Duodenal mucosa (tissue), 2 donors: ENCODE measurements around the gene PPP1R14D.
A peak's percentile ranks its signal among the peaks of the same experiment; 100 is the strongest.

Source experiments
- H3K27ac ChIP-seq: one replicate; pipeline ENCODE4 v1.7.0; 2013; ENCODE audit warnings: low read depth, low read length
- H3K27me3 ChIP-seq, 2 donors: one replicate each; pipeline ENCODE4 v1.7.0; 2013; ENCODE audit warnings: low read length in 2 of 2, control low read depth in 1 of 2; ENCODE audit not compliant: insufficient read depth in 2 of 2, control insufficient read depth in 1 of 2
- H3K36me3 ChIP-seq, 2 donors: one replicate each; pipeline ENCODE4 v1.7.0; 2013; ENCODE audit warnings: low read length in 2 of 2, control low read depth in 1 of 2; ENCODE audit not compliant: insufficient read depth in 2 of 2, control insufficient read depth in 1 of 2
- H3K4me1 ChIP-seq, 2 donors: one replicate each; pipeline ENCODE4 v1.7.0; 2013; ENCODE audit warnings: low read length in 2 of 2, control low read depth in 1 of 2; ENCODE audit not compliant: insufficient read depth in 2 of 2, control insufficient read depth in 1 of 2
- H3K4me3 ChIP-seq, 2 donors: one replicate each; pipeline ENCODE4 v1.7.0; 2013; ENCODE audit warnings: low read length in 2 of 2, low read depth in 1 of 2
- H3K9ac ChIP-seq, 2 donors: one replicate each; pipeline ENCODE4 v1.7.0; 2013; ENCODE audit warnings: low read length in 2 of 2, low read depth in 1 of 2
- H3K9me3 ChIP-seq, 2 donors: one replicate each; pipeline ENCODE4 v1.7.0; 2013; ENCODE audit warnings: low read length in 2 of 2, control low read depth in 1 of 2; ENCODE audit not compliant: control insufficient read depth in 1 of 2

PPP1R14D gene

GRCh38 chr15:40787344-40787841 lies 41.1 kb downstream of the PPP1R14D start:
- H3K4me3 ChIP-seq = peak overlapping the region; percentile 5 to 12
- H3K36me3 ChIP-seq = peaks cover 0 to 5% of the 10 kb centered on the region in 2 donors
- peaks cover 30 to 43% of the 10 kb centered on the region in 2 donors for H3K4me1 ChIP-seq
- H3K27ac ChIP-seq = peak overlapping the region; percentile 65
- peak overlapping the region; percentile 62 to 66 for H3K9ac ChIP-seq
- H3K27me3 ChIP-seq = no peaks in the 10 kb centered on the region
- no peaks in the 10 kb centered on the region for H3K9me3 ChIP-seq

DNA sequence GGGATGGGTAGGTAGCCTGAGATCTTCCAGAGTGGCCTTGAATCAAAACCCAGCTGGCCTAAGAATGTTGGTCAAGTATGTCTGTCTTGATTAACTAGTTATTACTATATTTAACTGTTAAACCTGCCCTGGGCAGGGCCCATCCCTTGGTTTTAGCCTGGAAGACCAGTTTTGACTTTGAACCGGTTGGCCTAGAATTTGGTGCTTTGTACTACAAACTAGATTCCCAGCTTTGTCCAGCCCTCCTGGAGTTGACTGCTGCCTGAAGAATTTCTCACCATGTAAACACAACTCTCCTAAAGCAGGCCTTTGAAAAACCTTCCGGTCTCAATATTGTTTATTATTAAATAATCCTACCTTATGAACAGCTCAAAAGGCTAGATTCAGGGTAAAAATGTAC lies 42.7 kb downstream of the PPP1R14D start:
- Histone ChIP-seq H3K4me3 (no peak overlapping the region), H3K4me1 (peaks cover 30 to 40% of the 10 kb centered on the region in 2 donors), H3K36me3 (peaks cover 0 to 3% of the 10 kb centered on the region in 2 donors), H3K9me3 (no peaks in the 10 kb centered on the region), H3K9ac (no peak overlapping the region), H3K27me3 (no peaks in the 10 kb centered on the region), H3K27ac (no peak overlapping the region)

- Histone ChIP-seq H3K9ac (no peak overlapping the region), H3K4me1 (peaks cover 30 to 40% of the 10 kb centered on the region in 2 donors), H3K9me3 (no peaks in the 10 kb centered on the region), H3K4me3 (no peak overlapping the region), H3K36me3 (no peaks in the 10 kb centered on the region), H3K27me3 (no peaks in the 10 kb centered on the region), H3K27ac (no peak overlapping the region)
Observed at GRCh38 chr15:40785164-40785563, 43.3 kb downstream of the PPP1R14D start.

DNA sequence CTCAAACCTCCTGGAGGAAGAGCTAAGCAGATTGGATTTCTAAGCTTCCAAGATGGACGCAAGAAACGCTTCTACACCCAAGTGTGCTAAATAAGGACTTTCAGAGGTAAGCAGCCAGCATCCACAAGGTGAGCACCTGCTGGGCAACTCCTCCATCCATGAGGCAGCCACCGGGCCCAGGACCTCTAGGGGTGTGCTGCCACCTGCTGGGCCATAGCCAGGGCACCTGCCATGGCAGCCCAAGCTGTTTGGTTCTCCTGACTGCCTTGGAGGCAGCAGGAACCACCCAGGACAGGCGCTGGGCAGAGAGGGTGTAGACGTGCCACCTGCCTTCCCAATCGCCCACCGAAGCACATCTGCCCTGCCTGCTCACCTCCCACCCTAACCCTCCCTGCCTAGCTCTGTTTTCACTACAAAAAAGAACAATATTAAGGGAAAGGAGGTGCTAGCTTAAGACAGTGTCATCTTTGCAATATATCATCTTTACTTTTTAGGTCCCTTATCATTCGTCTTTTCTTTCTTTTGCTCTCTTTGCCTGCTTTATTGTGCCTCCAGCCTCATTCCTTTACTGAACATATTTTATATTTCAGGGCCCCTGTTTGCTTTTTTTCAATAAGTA lies 45.8 kb downstream of the PPP1R14D start:
- peaks cover 14 to 16% of the 10 kb centered on the region in 2 donors for H3K36me3 ChIP-seq
- no peak overlapping the region for H3K27ac ChIP-seq
- H3K4me1 ChIP-seq = peaks cover 24 to 26% of the 10 kb centered on the region in 2 donors
- no peak overlapping the region for H3K9ac ChIP-seq
- H3K27me3 ChIP-seq = no peaks in the 10 kb centered on the region
- H3K9me3 ChIP-seq = no peaks in the 10 kb centered on the region
- no peak overlapping the region for H3K4me3 ChIP-seq

DNA sequence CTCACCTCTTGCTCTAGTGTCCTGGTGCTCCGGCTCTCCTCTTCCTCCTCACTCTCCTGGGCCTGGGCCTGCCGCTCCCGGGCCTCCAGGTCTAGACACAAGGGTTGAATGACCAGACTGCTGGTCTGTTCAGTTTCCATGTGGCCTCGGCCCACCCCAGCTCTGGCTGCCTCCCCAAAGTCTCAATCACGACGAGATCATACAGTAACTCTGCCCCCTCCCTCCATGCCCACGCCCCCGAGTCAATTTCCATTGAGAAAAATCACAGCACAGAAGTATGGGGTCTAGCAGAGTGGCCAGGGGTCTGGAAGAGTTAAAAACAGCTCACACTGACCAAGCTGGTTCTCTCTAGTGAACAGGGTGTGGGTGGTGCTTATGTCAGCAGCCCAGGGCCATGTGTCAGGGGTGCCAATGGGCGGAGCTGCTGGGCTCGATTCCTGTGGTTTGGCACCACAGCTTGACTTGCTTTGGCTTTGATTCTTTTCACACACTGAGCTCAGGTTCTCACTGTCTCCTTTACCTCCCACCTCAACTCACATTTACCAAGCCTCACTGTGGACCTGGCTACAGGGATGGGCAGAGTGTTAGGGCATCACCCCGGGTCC lies 51.9 kb downstream of the PPP1R14D start:
- H3K27ac ChIP-seq = no peak overlapping the region
- no peaks in the 10 kb centered on the region for H3K27me3 ChIP-seq
- H3K36me3 ChIP-seq = peaks cover 49 to 59% of the 10 kb centered on the region in 2 donors
- no peaks in the 10 kb centered on the region for H3K9me3 ChIP-seq
- H3K4me1 ChIP-seq = no peaks in the 10 kb centered on the region
- H3K4me3 ChIP-seq = no peak overlapping the region
- H3K9ac ChIP-seq = no peak overlapping the region

DNA sequence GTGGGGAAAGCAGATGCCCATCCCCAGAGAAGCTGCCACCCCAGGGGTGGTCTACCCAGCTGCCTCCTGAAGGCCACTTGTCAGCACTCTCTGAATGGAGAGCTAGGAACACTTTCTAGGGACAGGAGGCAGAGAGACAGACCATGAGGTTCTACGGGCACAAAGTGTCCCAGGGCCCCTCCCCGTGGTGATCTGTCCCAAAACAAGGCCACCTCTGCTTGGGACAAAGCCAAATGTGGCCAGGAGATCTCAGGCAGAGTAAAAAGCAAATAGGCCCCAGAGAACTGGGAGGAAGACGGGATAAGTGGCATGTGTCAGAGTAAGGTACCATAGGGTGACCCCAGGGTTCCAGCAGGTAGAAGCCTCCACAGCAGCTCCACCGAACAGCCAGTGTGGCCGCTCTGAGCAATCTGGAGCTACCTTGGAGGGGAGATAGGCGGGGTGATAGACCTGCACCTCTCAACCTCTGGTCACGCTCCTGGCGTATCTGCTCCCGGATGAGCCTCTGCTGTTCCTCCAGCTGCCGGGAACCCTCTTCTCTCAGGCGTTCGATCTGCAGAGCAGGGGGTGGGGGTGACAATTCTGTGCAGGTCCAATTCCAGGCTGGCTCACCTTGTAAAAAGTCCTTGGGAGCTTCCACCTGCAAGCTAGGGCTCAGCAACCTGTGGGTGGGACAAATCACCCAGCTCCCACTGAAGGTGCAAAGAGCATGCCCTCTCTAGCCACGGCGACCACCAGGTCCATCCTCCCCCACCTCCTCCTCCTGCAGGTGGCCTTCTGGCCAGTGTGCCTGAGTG lies 52.6 kb downstream of the PPP1R14D start:
- H3K4me3 ChIP-seq = no peak overlapping the region
- H3K36me3 ChIP-seq = peaks cover 49 to 61% of the 10 kb centered on the region in 2 donors
- no peaks in the 10 kb centered on the region for H3K27me3 ChIP-seq
- H3K9ac ChIP-seq = no peak overlapping the region
- H3K9me3 ChIP-seq = no peaks in the 10 kb centered on the region
- no peak overlapping the region for H3K27ac ChIP-seq
- peaks cover under 1 to 2% of the 10 kb centered on the region in 2 donors for H3K4me1 ChIP-seq

GRCh38 chr15:40775007-40775406 lies 53.5 kb downstream of the PPP1R14D start:
- Histone ChIP-seq H3K9me3 (no peaks in the 10 kb centered on the region), H3K4me3 (no peak overlapping the region), H3K27me3 (no peaks in the 10 kb centered on the region), H3K36me3 (peaks cover 48 to 61% of the 10 kb centered on the region in 2 donors), H3K4me1 (peaks cover 10 to 11% of the 10 kb centered on the region in 2 donors), H3K27ac (no peak overlapping the region), H3K9ac (no peak overlapping the region)

GRCh38 chr15:40773902-40774301 lies 54.6 kb downstream of the PPP1R14D start:
- Histone ChIP-seq H3K27me3 (no peaks in the 10 kb centered on the region), H3K4me1 (peaks cover 21 to 22% of the 10 kb centered on the region in 2 donors), H3K9ac (no peak overlapping the region), H3K9me3 (no peaks in the 10 kb centered on the region), H3K4me3 (no peak overlapping the region), H3K36me3 (peaks cover 40 to 51% of the 10 kb centered on the region in 2 donors), H3K27ac (no peak overlapping the region)

DNA sequence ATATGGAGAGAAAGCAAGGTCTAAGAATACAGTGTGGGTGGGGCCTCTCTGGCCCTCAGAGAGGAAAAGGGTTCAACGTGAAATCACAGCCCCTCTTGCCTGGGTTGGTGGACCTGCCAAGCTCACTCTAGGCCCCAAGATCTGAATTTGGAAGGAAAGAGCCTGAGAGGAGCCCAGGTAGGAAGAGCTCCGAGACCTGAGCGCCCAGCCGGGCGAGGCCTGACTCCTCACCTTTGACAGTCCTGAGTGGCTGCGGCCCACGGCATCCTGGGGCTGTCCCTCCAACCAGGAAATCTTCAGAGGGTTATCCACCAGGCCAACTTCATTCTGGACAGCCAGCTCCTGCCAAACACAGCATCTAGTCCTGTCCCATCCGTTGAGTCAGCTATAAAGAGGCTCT lies 55.0 kb downstream of the PPP1R14D start:
- no peaks in the 10 kb centered on the region for H3K9me3 ChIP-seq
- H3K36me3 ChIP-seq = peaks cover 36 to 47% of the 10 kb centered on the region in 2 donors
- no peaks in the 10 kb centered on the region for H3K27me3 ChIP-seq
- no peak overlapping the region for H3K27ac ChIP-seq
- H3K4me3 ChIP-seq = no peak overlapping the region
- H3K4me1 ChIP-seq = peaks cover 25 to 26% of the 10 kb centered on the region in 2 donors
- no peak overlapping the region for H3K9ac ChIP-seq

- Histone ChIP-seq H3K4me1 (peaks cover 36 to 39% of the 10 kb centered on the region in 2 donors), H3K27ac (no peak overlapping the region), H3K36me3 (peaks cover 34 to 55% of the 10 kb centered on the region in 2 donors), H3K9me3 (no peaks in the 10 kb centered on the region), H3K9ac (no peak overlapping the region), H3K4me3 (no peak overlapping the region), H3K27me3 (no peaks in the 10 kb centered on the region)
Observed at GRCh38 chr15:40772014-40772413, 56.5 kb downstream of the PPP1R14D start.
